Measurements from ENCODE around the gene CUZD1.

DNA sequence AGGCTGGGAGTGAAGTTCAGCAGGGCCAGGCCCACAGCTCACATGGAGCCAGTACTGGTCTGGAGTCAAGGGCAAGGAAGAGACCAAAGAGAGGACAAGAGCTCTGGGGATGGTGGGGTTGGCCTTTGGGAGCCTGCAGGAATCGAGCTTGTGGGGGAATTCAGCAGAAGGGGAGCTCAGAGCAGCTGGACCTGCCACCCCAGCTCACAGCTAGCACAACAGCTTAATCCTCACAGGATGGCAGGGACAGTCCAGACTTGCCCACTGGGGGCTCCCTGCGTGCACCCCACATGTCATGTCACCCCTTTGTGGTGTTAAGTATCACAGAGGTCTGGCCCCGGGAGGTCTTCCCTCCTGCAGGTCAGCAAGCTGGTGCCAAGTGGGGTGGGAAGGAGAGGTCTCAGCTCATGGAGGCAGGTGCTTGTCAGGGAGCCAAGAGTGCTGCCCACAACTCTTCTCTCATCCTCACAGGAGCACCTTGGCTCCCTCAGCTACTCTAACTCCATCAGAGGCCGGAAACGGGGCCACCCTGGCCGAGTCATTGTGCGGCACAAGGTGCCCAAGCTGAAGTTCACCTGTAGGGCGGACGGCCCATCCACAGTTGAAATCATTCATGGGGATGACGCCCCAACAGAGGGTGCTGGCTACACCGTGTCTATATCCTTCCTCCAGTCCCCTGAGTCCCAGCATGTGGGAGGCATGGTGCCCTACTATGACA lies 22.5 kb downstream of the CUZD1 start:
- TF ChIP-seq, protein P1, sequence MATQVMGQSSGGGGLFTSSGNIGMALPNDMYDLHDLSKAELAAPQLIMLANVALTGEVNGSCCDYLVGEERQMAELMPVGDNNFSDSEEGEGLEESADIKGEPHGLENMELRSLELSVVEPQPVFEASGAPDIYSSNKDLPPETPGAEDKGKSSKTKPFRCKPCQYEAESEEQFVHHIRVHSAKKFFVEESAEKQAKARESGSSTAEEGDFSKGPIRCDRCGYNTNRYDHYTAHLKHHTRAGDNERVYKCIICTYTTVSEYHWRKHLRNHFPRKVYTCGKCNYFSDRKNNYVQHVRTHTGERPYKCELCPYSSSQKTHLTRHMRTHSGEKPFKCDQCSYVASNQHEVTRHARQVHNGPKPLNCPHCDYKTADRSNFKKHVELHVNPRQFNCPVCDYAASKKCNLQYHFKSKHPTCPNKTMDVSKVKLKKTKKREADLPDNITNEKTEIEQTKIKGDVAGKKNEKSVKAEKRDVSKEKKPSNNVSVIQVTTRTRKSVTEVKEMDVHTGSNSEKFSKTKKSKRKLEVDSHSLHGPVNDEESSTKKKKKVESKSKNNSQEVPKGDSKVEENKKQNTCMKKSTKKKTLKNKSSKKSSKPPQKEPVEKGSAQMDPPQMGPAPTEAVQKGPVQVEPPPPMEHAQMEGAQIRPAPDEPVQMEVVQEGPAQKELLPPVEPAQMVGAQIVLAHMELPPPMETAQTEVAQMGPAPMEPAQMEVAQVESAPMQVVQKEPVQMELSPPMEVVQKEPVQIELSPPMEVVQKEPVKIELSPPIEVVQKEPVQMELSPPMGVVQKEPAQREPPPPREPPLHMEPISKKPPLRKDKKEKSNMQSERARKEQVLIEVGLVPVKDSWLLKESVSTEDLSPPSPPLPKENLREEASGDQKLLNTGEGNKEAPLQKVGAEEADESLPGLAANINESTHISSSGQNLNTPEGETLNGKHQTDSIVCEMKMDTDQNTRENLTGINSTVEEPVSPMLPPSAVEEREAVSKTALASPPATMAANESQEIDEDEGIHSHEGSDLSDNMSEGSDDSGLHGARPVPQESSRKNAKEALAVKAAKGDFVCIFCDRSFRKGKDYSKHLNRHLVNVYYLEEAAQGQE (IDR thresholded peaks at IDR 0.05; ENCODE audit: insufficient read depth in 1 of 2, low read depth in 2 of 2, low read length in 2 of 2) = no peak
- no peak for TF ChIP-seq TAF1 (IDR thresholded peaks at IDR 0.05; ENCODE audit: borderline replicate concordance, insufficient read depth, low read length)
